HCT116 (cell line): ENCODE results near the gene MAEA.

Experiments
- EZH2 ChIP-seq: fragments of 200-600 bp; sonication (generic); IDR thresholded peaks from 2 replicates; pipeline ENCODE4 v1.6.1; 2017; ENCODE audit warnings: antibody characterized with exemption, mixed run types
- EZH2phosphoT487 ChIP-seq: fragments of 200-600 bp; IDR thresholded peaks from 2 replicates; pipeline ENCODE4 v1.6.1; 2018; ENCODE audit warnings: antibody characterized with exemption, borderline replicate concordance
- POLR2A ChIP-seq: IDR thresholded peaks from 2 replicates; pipeline ENCODE4 v1.7.0; 2011; ENCODE audit warnings: borderline replicate concordance; ENCODE audit not compliant: insufficient read depth, insufficient read length; ENCODE audit errors: extremely low read depth
- POLR2AphosphoS5 ChIP-seq: IDR thresholded peaks from 2 replicates; pipeline ENCODE4 v1.6.1; 2011; ENCODE audit warnings: mild to moderate bottlenecking, low read depth, low read length, moderate library complexity
- SP1 ChIP-seq: IDR thresholded peaks from 2 replicates; pipeline ENCODE4 v1.6.1; 2012; ENCODE audit warnings: low read depth
- TCF7L2 ChIP-seq: IDR thresholded peaks from 2 replicates; pipeline ENCODE4 v1.7.0; 2011; ENCODE audit warnings: borderline replicate concordance, inconsistent platforms; ENCODE audit not compliant: insufficient read depth, insufficient read length; ENCODE audit errors: extremely low read depth
- ZNF274 ChIP-seq: fragments of 200-500 bp; sonication (Bioruptor generic); IDR thresholded peaks from 2 replicates; pipeline ENCODE4 v1.6.1; 2014; ENCODE audit warnings: mild to moderate bottlenecking, low read depth, low read length, inconsistent platforms
- TF ChIP-seq, protein P1 (sequence below): IDR thresholded peaks from 2 replicates; pipeline ENCODE4 v1.6.1; 2012
- TF ChIP-seq, protein P2 (sequence below), 3 experiments: fragments of 200-600 bp in 1 of 3; sonication (generic) in 1 of 3; IDR thresholded peaks in 2 of 3; conservative IDR thresholded peaks in 1 of 3; 2 replicates each; pipeline ENCODE4 v1.5.1; 2012 to 2017; ENCODE audit warnings: low read depth in 2 of 3, low read length in 2 of 3, antibody characterized with exemption in 1 of 3, borderline replicate concordance in 1 of 3, control low read depth in 1 of 3, mild to moderate bottlenecking in 1 of 3, mixed read lengths in 1 of 3, mixed run types in 1 of 3, moderate library complexity in 1 of 3; ENCODE audit not compliant: insufficient read depth in 1 of 3

GRCh38 chr4:1327526-1328266 lies 38.0 kb downstream of the MAEA start:
- TF ChIP-seq, protein P1, sequence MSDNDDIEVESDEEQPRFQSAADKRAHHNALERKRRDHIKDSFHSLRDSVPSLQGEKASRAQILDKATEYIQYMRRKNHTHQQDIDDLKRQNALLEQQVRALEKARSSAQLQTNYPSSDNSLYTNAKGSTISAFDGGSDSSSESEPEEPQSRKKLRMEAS: no peak
- TF ChIP-seq POLR2A: no peak
- TF ChIP-seq, protein P2, sequence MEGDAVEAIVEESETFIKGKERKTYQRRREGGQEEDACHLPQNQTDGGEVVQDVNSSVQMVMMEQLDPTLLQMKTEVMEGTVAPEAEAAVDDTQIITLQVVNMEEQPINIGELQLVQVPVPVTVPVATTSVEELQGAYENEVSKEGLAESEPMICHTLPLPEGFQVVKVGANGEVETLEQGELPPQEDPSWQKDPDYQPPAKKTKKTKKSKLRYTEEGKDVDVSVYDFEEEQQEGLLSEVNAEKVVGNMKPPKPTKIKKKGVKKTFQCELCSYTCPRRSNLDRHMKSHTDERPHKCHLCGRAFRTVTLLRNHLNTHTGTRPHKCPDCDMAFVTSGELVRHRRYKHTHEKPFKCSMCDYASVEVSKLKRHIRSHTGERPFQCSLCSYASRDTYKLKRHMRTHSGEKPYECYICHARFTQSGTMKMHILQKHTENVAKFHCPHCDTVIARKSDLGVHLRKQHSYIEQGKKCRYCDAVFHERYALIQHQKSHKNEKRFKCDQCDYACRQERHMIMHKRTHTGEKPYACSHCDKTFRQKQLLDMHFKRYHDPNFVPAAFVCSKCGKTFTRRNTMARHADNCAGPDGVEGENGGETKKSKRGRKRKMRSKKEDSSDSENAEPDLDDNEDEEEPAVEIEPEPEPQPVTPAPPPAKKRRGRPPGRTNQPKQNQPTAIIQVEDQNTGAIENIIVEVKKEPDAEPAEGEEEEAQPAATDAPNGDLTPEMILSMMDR (IDR thresholded peaks at IDR 0.05 in 2 of 3, conservative IDR thresholded peaks at IDR 0.05 in 1 of 3; ENCODE audit: borderline replicate concordance in 1 of 3, insufficient read depth in 1 of 3, low read depth in 2 of 3, low read length in 2 of 3): no peak
- no peak for TF ChIP-seq EZH2
- TF ChIP-seq POLR2AphosphoS5: no peak
- no peak for TF ChIP-seq SP1
- TF ChIP-seq ZNF274: no peak
- no peak for TF ChIP-seq TCF7L2
- TF ChIP-seq EZH2phosphoT487: no peak
